ENCODE data around the gene COL4A4. TPM values are rescaled to one million over a fixed set of nuclear protein-coding genes. Genes with fewer than 3 reads are reported as not detected.

Gene COL4A4
- total and polyA plus RNA-seq, 5 donors, result 3.6 to 17.2 (median 15.1) TPM

DNA sequence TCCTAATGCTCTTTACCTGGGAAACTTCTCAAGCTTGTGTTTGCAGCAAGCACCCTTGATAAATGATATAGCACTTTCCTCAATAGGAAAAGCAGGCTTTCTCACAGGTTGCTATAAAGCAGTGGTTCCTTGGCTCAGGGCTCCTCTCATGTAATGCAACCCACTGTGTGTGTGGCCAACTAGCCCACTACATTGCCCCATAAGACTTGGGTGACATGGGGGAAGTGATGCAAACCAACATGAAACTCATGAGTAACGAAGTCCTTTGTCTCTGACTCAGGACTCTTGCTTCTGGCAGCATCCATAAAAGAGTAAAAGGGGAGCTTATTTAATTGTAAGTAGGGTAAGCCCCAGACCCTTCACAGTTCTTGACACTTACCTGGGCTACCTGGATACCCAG, 106.9 kb downstream of the COL4A4 start:
- DNase-seq, result no peak
- H3K27me3 ChIP-seq (ENCODE audit: control insufficient read depth, insufficient read depth), result no peaks in the 10 kb centered on the region
- no peaks in the 10 kb centered on the region for H3K4me1 ChIP-seq (ENCODE audit: control insufficient read depth, insufficient read depth, low read length)
- intact Hi-C loops (cut with DNase I), result no loop called here
- H3K4me3 ChIP-seq (ENCODE audit: low read length), result no peak overlapping the region
- H3K9me3 ChIP-seq (ENCODE audit: control insufficient read depth, low read length), result no peaks in the 10 kb centered on the region
- H3K27ac ChIP-seq (ENCODE audit: low read length), result no peak overlapping the region
- ATAC-seq, result no peak
- WGBS, result 88% methylated on average over 1 of the region's 1 CpG

DNA sequence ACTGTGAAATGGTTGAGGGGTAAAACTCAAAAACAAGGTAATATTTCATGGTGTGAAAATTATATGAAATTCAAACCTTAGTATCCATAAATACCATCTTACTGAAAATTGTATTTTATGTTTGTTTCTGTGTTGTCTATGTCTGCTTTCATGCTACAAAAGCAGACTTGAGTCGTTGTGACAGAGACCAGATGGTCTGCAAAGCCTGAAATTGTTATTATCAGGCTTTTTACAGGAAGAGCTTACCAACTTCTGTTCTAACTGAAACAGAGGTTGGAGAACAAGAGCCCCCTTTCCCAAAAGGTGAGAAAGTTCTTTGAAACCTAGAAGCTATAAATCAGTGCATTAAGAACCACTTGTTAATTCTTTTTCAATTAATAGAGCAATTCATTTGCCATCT, 110.0 kb downstream of the COL4A4 start:
- no peak for ATAC-seq
- intact Hi-C loops (cut with DNase I), result no loop called here
- H3K4me3 ChIP-seq (ENCODE audit: low read length), result no peak overlapping the region
- H3K27me3 ChIP-seq (ENCODE audit: control insufficient read depth, insufficient read depth), result no peaks in the 10 kb centered on the region
- WGBS, result 34% methylated on average over 1 of the region's 1 CpG
- no peaks in the 10 kb centered on the region for H3K4me1 ChIP-seq (ENCODE audit: control insufficient read depth, insufficient read depth, low read length)
- H3K27ac ChIP-seq (ENCODE audit: low read length), result no peak overlapping the region
- H3K9me3 ChIP-seq (ENCODE audit: control insufficient read depth, low read length), result no peaks in the 10 kb centered on the region
- no peak for DNase-seq

GRCh38 chr2:227052879-227053278, 111.1 kb downstream of the COL4A4 start:
- ATAC-seq, result no peak
- Histone ChIP-seq H3K27ac (ENCODE audit: low read length) (no peak overlapping the region), H3K9me3 (ENCODE audit: control insufficient read depth, low read length) (no peaks in the 10 kb centered on the region), H3K27me3 (ENCODE audit: control insufficient read depth, insufficient read depth) (no peaks in the 10 kb centered on the region), H3K4me3 (ENCODE audit: low read length) (no peak overlapping the region), H3K4me1 (ENCODE audit: control insufficient read depth, insufficient read depth, low read length) (no peaks in the 10 kb centered on the region)
- WGBS, result 65% methylated on average over 6 of the region's 6 CpGs
- intact Hi-C loops (cut with DNase I), result no loop called here
- DNase-seq, result no peak

DNA sequence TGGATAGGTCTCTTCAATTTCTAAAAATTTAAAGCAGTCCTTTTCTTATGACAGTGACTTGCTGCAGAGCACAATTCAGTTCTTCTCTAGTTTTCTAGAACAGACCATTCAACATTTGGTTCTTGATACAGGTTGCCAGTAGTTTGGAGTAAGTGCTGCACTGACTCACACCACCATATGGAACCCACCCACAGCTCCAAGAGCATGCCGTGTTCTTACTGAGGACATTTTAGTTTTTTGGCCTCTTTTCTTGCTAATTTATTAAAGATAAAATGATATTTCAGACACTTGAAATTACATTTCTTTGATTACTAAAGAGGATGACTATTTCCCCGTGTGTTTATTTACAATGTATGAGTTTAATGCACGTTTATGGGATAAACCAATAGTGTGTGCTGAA, 120.0 kb downstream of the COL4A4 start:
- H3K9me3 ChIP-seq (ENCODE audit: control insufficient read depth, low read length), result no peaks in the 10 kb centered on the region

GRCh38 chr2:227038550-227039189, 125.3 kb downstream of the COL4A4 start:
- intact Hi-C loops (cut with DNase I), result no loop called here
- H3K4me3 ChIP-seq (ENCODE audit: low read length), result no peak overlapping the region
- H3K27ac ChIP-seq (ENCODE audit: low read length), result no peak overlapping the region
- no peaks in the 10 kb centered on the region for H3K27me3 ChIP-seq (ENCODE audit: control insufficient read depth, insufficient read depth)
- no peak for DNase-seq
- H3K4me1 ChIP-seq (ENCODE audit: control insufficient read depth, insufficient read depth, low read length), result no peaks in the 10 kb centered on the region
- WGBS, result 60% methylated on average over 1 of the region's 1 CpG
- ATAC-seq, result no peak
- H3K9me3 ChIP-seq (ENCODE audit: control insufficient read depth, low read length), result no peaks in the 10 kb centered on the region

More for the DNA sequence above, 120.0 kb downstream of the COL4A4 start:
- Histone ChIP-seq H3K4me3 (ENCODE audit: low read length) (no peak overlapping the region), H3K27me3 (ENCODE audit: control insufficient read depth, insufficient read depth) (no peaks in the 10 kb centered on the region), H3K27ac (ENCODE audit: low read length) (no peak overlapping the region), H3K4me1 (ENCODE audit: control insufficient read depth, insufficient read depth, low read length) (no peaks in the 10 kb centered on the region)
- 82% methylated on average over 3 of the region's 3 CpGs for WGBS
- ATAC-seq (no peak), DNase-seq (no peak)
- intact Hi-C loops (cut with DNase I), result no loop called here

DNA sequence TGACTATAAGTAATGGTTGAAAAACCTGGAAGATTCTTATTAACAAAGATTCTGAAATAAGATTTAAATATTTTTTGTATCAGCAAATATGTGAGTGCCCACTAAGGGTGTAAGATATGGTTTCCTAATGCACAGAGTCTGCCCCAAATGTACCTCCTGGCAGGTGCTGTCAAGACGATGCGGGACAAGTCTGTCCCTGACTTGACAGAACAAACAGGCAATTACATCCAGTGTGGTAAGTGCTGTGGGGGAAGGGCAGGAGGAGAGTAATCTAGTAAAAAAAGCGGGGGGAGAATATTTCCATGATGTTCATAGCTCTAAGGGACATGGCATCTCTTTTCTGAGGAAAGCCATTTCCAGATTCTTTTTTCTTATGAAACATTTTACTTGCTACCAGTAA, 127.5 kb downstream of the COL4A4 start:
- no peak for DNase-seq
- intact Hi-C loops (cut with DNase I), result no loop called here
- Histone ChIP-seq H3K27ac (ENCODE audit: low read length) (no peak overlapping the region), H3K4me1 (ENCODE audit: control insufficient read depth, insufficient read depth, low read length) (no peaks in the 10 kb centered on the region), H3K27me3 (ENCODE audit: control insufficient read depth, insufficient read depth) (no peaks in the 10 kb centered on the region), H3K9me3 (ENCODE audit: control insufficient read depth, low read length) (no peaks in the 10 kb centered on the region), H3K4me3 (ENCODE audit: low read length) (no peak overlapping the region)
- no peak for ATAC-seq
- 82% methylated on average over 3 of the region's 3 CpGs for WGBS

- Histone ChIP-seq H3K27me3 (ENCODE audit: control insufficient read depth, insufficient read depth) (no peaks in the 10 kb centered on the region), H3K27ac (ENCODE audit: low read length) (no peak overlapping the region), H3K4me3 (ENCODE audit: low read length) (no peak overlapping the region), H3K9me3 (ENCODE audit: control insufficient read depth, low read length) (no peaks in the 10 kb centered on the region), H3K4me1 (ENCODE audit: control insufficient read depth, insufficient read depth, low read length) (no peaks in the 10 kb centered on the region)
- ATAC-seq (peak in 1 of 2 donors; percentile 56), DNase-seq (no peak)
- WGBS, result 37% methylated on average over 7 of the region's 7 CpGs
- intact Hi-C loops (cut with DNase I), result no loop called here
Measured at GRCh38 chr2:227035711-227036367, 128.2 kb downstream of the COL4A4 start.

GRCh38 chr2:227033471-227034148, 130.4 kb downstream of the COL4A4 start:
- Histone ChIP-seq H3K27ac (ENCODE audit: low read length) (no peak overlapping the region), H3K27me3 (ENCODE audit: control insufficient read depth, insufficient read depth) (no peaks in the 10 kb centered on the region), H3K9me3 (ENCODE audit: control insufficient read depth, low read length) (no peaks in the 10 kb centered on the region), H3K4me1 (ENCODE audit: control insufficient read depth, insufficient read depth, low read length) (no peaks in the 10 kb centered on the region), H3K4me3 (ENCODE audit: low read length) (no peak overlapping the region)
- peak; percentile 28 to 79 (median 78) for DNase-seq
- peak; percentile 66 to 71 for ATAC-seq
- intact Hi-C loops (cut with DNase I), result no loop called here
- 57% methylated on average over 16 of the region's 16 CpGs for WGBS

GRCh38 chr2:227031379-227031778, 132.6 kb downstream of the COL4A4 start:
- ATAC-seq, result no peak

GRCh38 chr2:227030789-227031188, 133.2 kb downstream of the COL4A4 start:
- no peaks in the 10 kb centered on the region for H3K9me3 ChIP-seq (ENCODE audit: control insufficient read depth, low read length)
- H3K27ac ChIP-seq (ENCODE audit: low read length), result no peak overlapping the region
- H3K4me1 ChIP-seq (ENCODE audit: control insufficient read depth, insufficient read depth, low read length), result no peaks in the 10 kb centered on the region
- H3K27me3 ChIP-seq (ENCODE audit: control insufficient read depth, insufficient read depth), result no peaks in the 10 kb centered on the region
- DNase-seq (no peak), ATAC-seq (no peak)
- intact Hi-C loops (cut with DNase I), result no loop called here
- H3K4me3 ChIP-seq (ENCODE audit: low read length), result no peak overlapping the region
- 96% methylated on average over 2 of the region's 2 CpGs for WGBS

More at GRCh38 chr2:227031379-227031778, 132.6 kb downstream of the COL4A4 start:
- Histone ChIP-seq H3K27me3 (ENCODE audit: control insufficient read depth, insufficient read depth) (no peaks in the 10 kb centered on the region), H3K4me3 (ENCODE audit: low read length) (no peak overlapping the region), H3K9me3 (ENCODE audit: control insufficient read depth, low read length) (no peaks in the 10 kb centered on the region), H3K4me1 (ENCODE audit: control insufficient read depth, insufficient read depth, low read length) (no peaks in the 10 kb centered on the region), H3K27ac (ENCODE audit: low read length) (no peak overlapping the region)
- WGBS, result 44% methylated on average over 3 of the region's 3 CpGs
- DNase-seq, result no peak
- intact Hi-C loops (cut with DNase I), result no loop called here

- intact Hi-C loops (cut with DNase I), result no loop called here
- no peak overlapping the region for H3K27ac ChIP-seq (ENCODE audit: low read length)
- WGBS, result 86% methylated on average over 3 of the region's 3 CpGs
- H3K4me3 ChIP-seq (ENCODE audit: low read length), result no peak overlapping the region
- DNase-seq, result no peak
- H3K9me3 ChIP-seq (ENCODE audit: control insufficient read depth, low read length), result no peaks in the 10 kb centered on the region
- ATAC-seq, result no peak
- H3K27me3 ChIP-seq (ENCODE audit: control insufficient read depth, insufficient read depth), result no peaks in the 10 kb centered on the region
- no peaks in the 10 kb centered on the region for H3K4me1 ChIP-seq (ENCODE audit: control insufficient read depth, insufficient read depth, low read length)
Measured at GRCh38 chr2:227029426-227030105, 134.4 kb downstream of the COL4A4 start.

Measured in right cardiac atrium (tissue), 5 donors.